ENCODE results near the gene HAUS5.
A peak's percentile ranks its signal among the peaks of the same experiment; 100 is the strongest.
"Not testable (repeated sequence)": the region's sequence is repeated elsewhere in the genome, so short reads cannot be mapped to it uniquely, and the experiment has no call there.

The HAUS5 gene

GRCh38 chr19:35612559-35613321, at the start of gene HAUS5:
Gene HAUS5 (plus strand): TSS chr19:35612735. CDS start chr19:35612795, 60 bp downstream.
- DNase-seq, result peak; percentile 27

GRCh38 chr19:35562776-35563175, 49.8 kb upstream of the HAUS5 start:
- no peak for DNase-seq

- no peak for DNase-seq
Observed at GRCh38 chr19:35563207-35563829, 49.2 kb upstream of the HAUS5 start, which contains the start of gene ATP4A. Gene ATP4A (minus strand): TSS chr19:35563658. CDS start chr19:35563629, 29 bp downstream.

- no peak for DNase-seq
Observed at GRCh38 chr19:35565016-35565856, 47.3 kb upstream of the HAUS5 start.

- no peak for DNase-seq
Observed at GRCh38 chr19:35566738-35567137, 45.8 kb upstream of the HAUS5 start.

- no peak for DNase-seq
Observed at GRCh38 chr19:35569281-35569781, 43.2 kb upstream of the HAUS5 start.

GRCh38 chr19:35571406-35571965, 41.0 kb upstream of the HAUS5 start:
- no peak for DNase-seq

- no peak for DNase-seq
Observed at GRCh38 chr19:35577918-35578317, 34.6 kb upstream of the HAUS5 start.

GRCh38 chr19:35578707-35579106, 33.8 kb upstream of the HAUS5 start:
- no peak for DNase-seq

GRCh38 chr19:35582760-35583159, 29.8 kb upstream of the HAUS5 start:
- no peak for DNase-seq

GRCh38 chr19:35585848-35586247, 26.7 kb upstream of the HAUS5 start, which contains the start of gene PMIS2:
Gene PMIS2 (plus strand): TSS chr19:35586173. CDS start chr19:35586260, 87 bp downstream.
- DNase-seq, result no peak

- no peak for DNase-seq
Observed at GRCh38 chr19:35587321-35587720, 25.2 kb upstream of the HAUS5 start.

GRCh38 chr19:35590875-35591274, 21.7 kb upstream of the HAUS5 start:
- no peak for DNase-seq

GRCh38 chr19:35592226-35592625, 20.3 kb upstream of the HAUS5 start:
- DNase-seq, result no peak

- not testable (repeated sequence) for DNase-seq
Observed at GRCh38 chr19:35595026-35595425, 17.5 kb upstream of the HAUS5 start.

GRCh38 chr19:35595928-35596327, 16.6 kb upstream of the HAUS5 start:
- DNase-seq, result no peak

GRCh38 chr19:35596366-35596999, 16.1 kb upstream of the HAUS5 start:
- no peak for DNase-seq

GRCh38 chr19:35601971-35602370, 10.6 kb upstream of the HAUS5 start:
- DNase-seq, result no peak

- DNase-seq, result not testable (repeated sequence)
Observed at GRCh38 chr19:35604436-35604835, 8.1 kb upstream of the HAUS5 start.

GRCh38 chr19:35607170-35607569, 5.4 kb upstream of the HAUS5 start:
- DNase-seq, result not testable (repeated sequence)

- DNase-seq, result no peak
Observed at GRCh38 chr19:35607661-35608060, 4.9 kb upstream of the HAUS5 start.

GRCh38 chr19:35608251-35608650, 4.3 kb upstream of the HAUS5 start:
- no peak for DNase-seq

All from cortex of kidney (tissue), 1 donor.